Fibroblast of lung (primary cell): ENCODE data around the gene COL19A1. TPM values are rescaled to one million over a fixed set of nuclear protein-coding genes. Genes with fewer than 3 reads are reported as not detected.
"Not testable (repeated sequence)": the region's sequence is repeated elsewhere in the genome, so short reads cannot be mapped to it uniquely, and the experiment has no call there.

Source experiments
- DNase-seq, 2 donors: peaks; one replicate each; pipeline versions ENCODE4 v3.0.0 to v3.0.0-alpha.2; 2010; ENCODE audit warnings: low read depth in 2 of 2
- H2AFZ ChIP-seq: 2 replicates; pipeline ENCODE4 v1.5.1; 2012; ENCODE audit warnings: low read length, control low read depth, inconsistent platforms
- H3K27ac ChIP-seq: 2 replicates; pipeline ENCODE4 v1.5.1; 2011; ENCODE audit warnings: low read length, control low read depth; ENCODE audit not compliant: insufficient read depth
- H3K27me3 ChIP-seq: 2 replicates; pipeline ENCODE4 v1.5.1; 2011; ENCODE audit warnings: mild to moderate bottlenecking, low read length; ENCODE audit not compliant: control insufficient read depth, insufficient read depth
- H3K36me3 ChIP-seq: 2 replicates; pipeline ENCODE4 v1.5.1; 2011; ENCODE audit warnings: low read length; ENCODE audit not compliant: control insufficient read depth, insufficient read depth
- H3K4me1 ChIP-seq: 2 replicates; pipeline ENCODE4 v1.5.1; 2011; ENCODE audit warnings: low read length; ENCODE audit not compliant: control insufficient read depth, insufficient read depth; ENCODE audit errors: extremely low read depth
- H3K4me2 ChIP-seq: 2 replicates; pipeline ENCODE4 v1.5.1; 2011; ENCODE audit warnings: low read length, control low read depth; ENCODE audit not compliant: insufficient read depth; ENCODE audit errors: extremely low read depth
- H3K4me3 ChIP-seq, 4 experiments: fragments of 200-600 bp in 1 of 4; sonication (generic) in 1 of 4; replicated peaks in 1 of 4; 2 replicates each; pipeline ENCODE4 v1.5.1; 2011 to 2016; ENCODE audit warnings: low read length in 4 of 4, low read depth in 3 of 4, mild to moderate bottlenecking in 3 of 4, control low read depth in 2 of 4, inconsistent platforms in 1 of 4, mixed read lengths in 1 of 4; ENCODE audit not compliant: insufficient read depth in 1 of 4; ENCODE audit errors: control extremely low read depth in 1 of 4
- H3K79me2 ChIP-seq: 2 replicates; pipeline ENCODE4 v1.5.1; 2012; ENCODE audit warnings: mild to moderate bottlenecking, low read length, inconsistent platforms; ENCODE audit not compliant: control insufficient read depth, insufficient read depth
- H3K9ac ChIP-seq: 2 replicates; pipeline ENCODE4 v1.5.1; 2011; ENCODE audit warnings: mild to moderate bottlenecking, low read length, control low read depth; ENCODE audit not compliant: insufficient read depth
- H3K9me3 ChIP-seq: 2 replicates; pipeline ENCODE4 v1.5.1; 2012; ENCODE audit warnings: low read depth, low read length; ENCODE audit not compliant: control insufficient read depth, insufficient read depth
- H4K20me1 ChIP-seq: 2 replicates; pipeline ENCODE4 v1.5.1; 2011; ENCODE audit warnings: low read length; ENCODE audit not compliant: control insufficient read depth, insufficient read depth; ENCODE audit errors: extremely low read depth
- CTCF ChIP-seq, 2 donors: IDR thresholded peaks in 1 of 2; conservative IDR thresholded peaks in 1 of 2; 1 replicate in 1 of 2; 2 replicates in 1 of 2; pipeline ENCODE4 v1.5.1; 2011 to 2012; ENCODE audit warnings: low read length in 2 of 2, control low read depth in 1 of 2, inconsistent platforms in 1 of 2, low read depth in 1 of 2, mild to moderate bottlenecking in 1 of 2
- EZH2 ChIP-seq: IDR thresholded peaks from 2 replicates; pipeline ENCODE4 v1.5.1; 2012; ENCODE audit warnings: low read length, control low read depth, mild to moderate bottlenecking; ENCODE audit errors: missing control alignments
- polyA plus RNA-seq, 2 donors: library from polyadenylated mRNA; depleted of rRNA in 1 of 2; stranded (reverse) in 1 of 2; unstranded in 1 of 2; fragments of >200 nt; gene quantifications; 2 replicates each; pipeline ENCODE4 v1.2.1, GENCODE V29; 2011 to 2012; ENCODE audit warnings: missing spikeins in 1 of 2
- total RNA-seq: library from RNA; depleted of rRNA; stranded (reverse); fragments of >200 nt; gene quantifications from 2 replicates; pipeline ENCODE4 v1.2.1, GENCODE V29; 2014

The COL19A1 gene
- total and polyA plus RNA-seq, 2 donors (not counting 1 experiment from before 2014, with no cell fraction given), result 0.01 TPM; not detected in 1

GRCh38 chr6:69957985-69958559 is 91.7 kb downstream of the COL19A1 start:
- H3K4me3 ChIP-seq, result no peak overlapping the region
- TF ChIP-seq CTCF (conservative IDR thresholded peaks at IDR 0.05 in 1 of 2, IDR thresholded peaks at IDR 0.05 in 1 of 2; ENCODE audit: low read depth in 1 of 2, low read length in 2 of 2) (no peak), EZH2 (no peak)
- H3K36me3 ChIP-seq, result no peaks in the 10 kb centered on the region
- H4K20me1 ChIP-seq, result no peaks in the 10 kb centered on the region
- no peak overlapping the region for H3K9ac ChIP-seq
- no peaks in the 10 kb centered on the region for H3K79me2 ChIP-seq
- H2AFZ ChIP-seq, result no peak overlapping the region
- H3K4me2 ChIP-seq, result no peak overlapping the region
- no peak overlapping the region for H3K27ac ChIP-seq
- no peaks in the 10 kb centered on the region for H3K9me3 ChIP-seq
- no peaks in the 10 kb centered on the region for H3K4me1 ChIP-seq
- DNase-seq, result peak; percentile 6 to 33
- H3K27me3 ChIP-seq, result no peaks in the 10 kb centered on the region

- no peak overlapping the region for H3K27ac ChIP-seq
- no peaks in the 10 kb centered on the region for H3K79me2 ChIP-seq
- H3K36me3 ChIP-seq, result no peaks in the 10 kb centered on the region
- H3K4me3 ChIP-seq, result no peak overlapping the region
- TF ChIP-seq CTCF (conservative IDR thresholded peaks at IDR 0.05 in 1 of 2, IDR thresholded peaks at IDR 0.05 in 1 of 2; ENCODE audit: low read depth in 1 of 2, low read length in 2 of 2) (no peak), EZH2 (no peak)
- no peaks in the 10 kb centered on the region for H3K9me3 ChIP-seq
- H3K9ac ChIP-seq, result no peak overlapping the region
- H3K27me3 ChIP-seq, result no peaks in the 10 kb centered on the region
- H2AFZ ChIP-seq, result no peak overlapping the region
- no peaks in the 10 kb centered on the region for H4K20me1 ChIP-seq
- DNase-seq, result no peak
- no peak overlapping the region for H3K4me2 ChIP-seq
- H3K4me1 ChIP-seq, result no peaks in the 10 kb centered on the region
These were observed 92.6 kb downstream of the COL19A1 start for GRCh38 chr6:69958978-69959377.

- not testable (repeated sequence) for H3K4me1 ChIP-seq, H3K79me2 ChIP-seq, H3K4me3 ChIP-seq, H3K27me3 ChIP-seq, H3K9me3 ChIP-seq, H4K20me1 ChIP-seq, H2AFZ ChIP-seq, H3K27ac ChIP-seq, H3K4me2 ChIP-seq, H3K9ac ChIP-seq, H3K36me3 ChIP-seq, DNase-seq
These were observed 99.6 kb downstream of the COL19A1 start for GRCh38 chr6:69965974-69966373.
